AG10803 (cell line): ENCODE data around the gene STIMATE.

Source experiments
- DNase-seq: peaks from one replicate; pipeline ENCODE4 v3.0.0; 2010; ENCODE audit warnings: low read depth
- H3K4me3 ChIP-seq: 2 replicates; pipeline ENCODE4 v1.5.1; 2011; ENCODE audit warnings: mild to moderate bottlenecking, low read length, control low read depth
- CTCF ChIP-seq: conservative IDR thresholded peaks from 2 replicates; pipeline ENCODE4 v1.5.1; 2011; ENCODE audit warnings: mild to moderate bottlenecking, low read length, control low read depth, inconsistent platforms

STIMATE gene

GRCh38 chr3:52824037-52824436 is 73.3 kb downstream of the STIMATE start:
- TF ChIP-seq CTCF = no peak
- no peak for DNase-seq

GRCh38 chr3:52822363-52822762 is 75.0 kb downstream of the STIMATE start:
- DNase-seq = no peak
- no peak overlapping the region for H3K4me3 ChIP-seq
- no peak for TF ChIP-seq CTCF

More at GRCh38 chr3:52824037-52824436, 73.3 kb downstream of the STIMATE start:
- no peak overlapping the region for H3K4me3 ChIP-seq

GRCh38 chr3:52820736-52821135 is 76.6 kb downstream of the STIMATE start:
- peak; percentile 53 for TF ChIP-seq CTCF
- no peak overlapping the region for H3K4me3 ChIP-seq
- no peak for DNase-seq

- DNase-seq = no peak
- H3K4me3 ChIP-seq = no peak overlapping the region
- no peak for TF ChIP-seq CTCF
Measured at GRCh38 chr3:52819936-52820335, 77.4 kb downstream of the STIMATE start.

GRCh38 chr3:52817860-52818259 is 79.5 kb downstream of the STIMATE start:
- no peak for TF ChIP-seq CTCF
- no peak overlapping the region for H3K4me3 ChIP-seq
- no peak for DNase-seq

GRCh38 chr3:52817221-52817620 is 80.1 kb downstream of the STIMATE start:
- no peak overlapping the region for H3K4me3 ChIP-seq
- DNase-seq = no peak
- no peak for TF ChIP-seq CTCF

GRCh38 chr3:52816654-52817053 is 80.7 kb downstream of the STIMATE start:
- DNase-seq = no peak
- TF ChIP-seq CTCF = no peak
- no peak overlapping the region for H3K4me3 ChIP-seq
